HCT116 (cell line): Measurements from ENCODE around the gene RBM20. TPM values are rescaled to one million over a fixed set of nuclear protein-coding genes. Genes with fewer than 3 reads are reported as not detected.

Experiments
- ATAC-seq: fragments of 200-7000 bp; cut with Tn5 transposase; 2 replicates; pipeline ENCODE4 v1.9.1; 2020; ENCODE audit warnings: mild to moderate bottlenecking, moderate library complexity
- BruUV-seq: library from RNA; stranded (reverse); fragments of 400-500 nt; replicated peaks from 2 replicates; lab custom pipeline; 2021; lab: Mats Ljungman, UMichigan
- CTCF ChIA-PET: fragments of 300-600 bp; sonication (Branson Sonifier 250); formaldehyde crosslinking; loops from one replicate; lab custom pipeline; 2021; ENCODE audit warnings: antibody characterized with exemption; lab: Charles Lee
- POLR2A ChIA-PET: fragments of 300-600, 350-600 bp; sonication (Branson Sonifier 250); formaldehyde crosslinking; loops from one replicate; lab custom pipeline; 2021; ENCODE audit warnings: antibody characterized with exemption; lab: Charles Lee
- RAD21 ChIA-PET, 2 experiments: fragments of 300-600 bp; sonication (Branson Sonifier 250); formaldehyde crosslinking; loops; one replicate each; lab custom pipeline; 2023; ENCODE audit warnings: low total read pairs in 2 of 2; ENCODE audit not compliant: uncharacterized antibody in 2 of 2, unreplicated experiment in 2 of 2, low non-redundant PET in 1 of 2; lab: Charles Lee
- DNase-seq: peaks from one replicate; pipeline ENCODE4 v3.0.0-alpha.2; 2010; ENCODE audit warnings: low read depth, low spot score
- H2AFZ ChIP-seq: fragments of 200-600 bp; shearing (Covaris generic), sonication (generic); 2 replicates; pipeline ENCODE4 v1.6.1; 2017; ENCODE audit warnings: low read depth, mixed run types, mixed read lengths, antibody characterized with exemption, low read length; ENCODE audit not compliant: poor library complexity, severe bottlenecking
- H3K27ac ChIP-seq: 2 replicates; pipeline ENCODE4 v1.5.1; 2012; ENCODE audit warnings: low read depth, low read length
- H3K27me3 ChIP-seq: fragments of 200-600 bp; sonication (generic); 2 replicates; pipeline ENCODE4 v1.6.1; 2016; ENCODE audit warnings: mixed run types, low read length, mixed read lengths; ENCODE audit not compliant: insufficient read depth
- H3K36me3 ChIP-seq, 2 experiments: fragments of 200-500 bp in 1 of 2; fragments of 200-600 bp in 1 of 2; sonication (Bioruptor generic) in 1 of 2; sonication (generic) in 1 of 2; 2 replicates each; pipeline versions ENCODE4 v1.5.1 to v1.6.1; 2014 to 2016; ENCODE audit warnings: low read length in 2 of 2, inconsistent platforms in 1 of 2, mixed read lengths in 1 of 2, mixed run types in 1 of 2; ENCODE audit not compliant: insufficient read depth in 2 of 2, control insufficient read depth in 1 of 2
- H3K4me1 ChIP-seq, 2 experiments: fragments of 200-600 bp in 1 of 2; sonication (generic) in 1 of 2; 2 replicates each; pipeline versions ENCODE4 v1.5.1 to v1.6.1; 2012 to 2017; ENCODE audit warnings: low read length in 2 of 2, inconsistent platforms in 1 of 2, mild to moderate bottlenecking in 1 of 2, mixed read lengths in 1 of 2, mixed run types in 1 of 2, moderate library complexity in 1 of 2; ENCODE audit not compliant: insufficient read depth in 2 of 2, control insufficient read depth in 1 of 2
- H3K4me2 ChIP-seq: fragments of 200-600 bp; sonication (generic); 2 replicates; pipeline ENCODE4 v1.6.1; 2017; ENCODE audit warnings: mixed run types, low read length, mixed read lengths
- H3K4me3 ChIP-seq, 2 experiments: fragments of 200-600 bp in 1 of 2; sonication (generic) in 1 of 2; replicated peaks in 1 of 2; 2 replicates each; pipeline ENCODE4 v1.5.1; 2011 to 2016; ENCODE audit warnings: low read length in 2 of 2, control low read depth in 1 of 2, low read depth in 1 of 2, mild to moderate bottlenecking in 1 of 2, mixed read lengths in 1 of 2, mixed run types in 1 of 2
- H3K79me2 ChIP-seq: fragments of 200-600 bp; sonication (generic); 2 replicates; pipeline ENCODE4 v1.6.1; 2017; ENCODE audit warnings: mild to moderate bottlenecking, mixed run types, low read length, moderate library complexity, mixed read lengths; ENCODE audit not compliant: insufficient read depth
- H3K9ac ChIP-seq: fragments of 200-600 bp; sonication (generic); 2 replicates; pipeline ENCODE4 v1.6.1; 2016; ENCODE audit warnings: low read length, mixed read lengths
- H3K9me2 ChIP-seq: fragments of 200-600 bp; sonication (generic), shearing (Covaris generic); 2 replicates; pipeline ENCODE4 v1.6.1; 2017; ENCODE audit warnings: mixed run types, mild to moderate bottlenecking, moderate library complexity; ENCODE audit not compliant: insufficient read depth
- H3K9me3 ChIP-seq, 2 experiments: fragments of 200-500 bp in 1 of 2; fragments of 200-600 bp in 1 of 2; sonication (Bioruptor generic) in 1 of 2; sonication (generic) in 1 of 2; 2 replicates each; pipeline ENCODE4 v1.6.1; 2014 to 2017; ENCODE audit warnings: low read length in 2 of 2, mixed read lengths in 2 of 2, inconsistent platforms in 1 of 2, low read depth in 1 of 2, mild to moderate bottlenecking in 1 of 2, mixed run types in 1 of 2, moderate library complexity in 1 of 2; ENCODE audit not compliant: control insufficient read depth in 1 of 2, insufficient read depth in 1 of 2
- H4K20me1 ChIP-seq: fragments of 200-600 bp; sonication (generic), shearing (Covaris generic); 2 replicates; pipeline ENCODE4 v1.6.1; 2017; ENCODE audit warnings: mixed run types, mild to moderate bottlenecking, moderate library complexity; ENCODE audit not compliant: insufficient read depth
- EGR1 ChIP-seq: IDR thresholded peaks from 2 replicates; pipeline ENCODE4 v1.6.1; 2012; ENCODE audit warnings: low read depth
- ELF1 ChIP-seq: IDR thresholded peaks from 2 replicates; pipeline ENCODE4 v1.6.1; 2012; ENCODE audit warnings: low read depth, borderline replicate concordance
- EZH2 ChIP-seq: fragments of 200-600 bp; sonication (generic); IDR thresholded peaks from 2 replicates; pipeline ENCODE4 v1.6.1; 2017; ENCODE audit warnings: antibody characterized with exemption, mixed run types
- JUND ChIP-seq: IDR thresholded peaks from 2 replicates; pipeline ENCODE4 v1.6.1; 2012
- POLR2AphosphoS5 ChIP-seq: IDR thresholded peaks from 2 replicates; pipeline ENCODE4 v1.6.1; 2011; ENCODE audit warnings: mild to moderate bottlenecking, low read depth, low read length, moderate library complexity
- SP1 ChIP-seq: IDR thresholded peaks from 2 replicates; pipeline ENCODE4 v1.6.1; 2012; ENCODE audit warnings: low read depth
- SRF ChIP-seq: IDR thresholded peaks from 2 replicates; pipeline ENCODE4 v1.6.1; 2012; ENCODE audit warnings: low read depth
- TCF7L2 ChIP-seq: IDR thresholded peaks from 2 replicates; pipeline ENCODE4 v1.7.0; 2011; ENCODE audit warnings: borderline replicate concordance, inconsistent platforms; ENCODE audit not compliant: insufficient read depth, insufficient read length; ENCODE audit errors: extremely low read depth
- ZNF274 ChIP-seq: fragments of 200-500 bp; sonication (Bioruptor generic); IDR thresholded peaks from 2 replicates; pipeline ENCODE4 v1.6.1; 2014; ENCODE audit warnings: mild to moderate bottlenecking, low read depth, low read length, inconsistent platforms
- intact Hi-C: fragments of 100-400 bp; cut with micrococcal nuclease; formaldehyde crosslinking; loops from 2 replicates; pipeline ENCODE4 v1.10.0; 2022
- total RNA-seq: library from RNA; stranded (reverse); gene quantifications from one replicate; pipeline ENCODE4 v1.2.1, GENCODE V29; 2021; ENCODE audit not compliant: unreplicated experiment
- TF ChIP-seq, protein P1 (sequence below): IDR thresholded peaks from 2 replicates; pipeline ENCODE4 v1.6.1; 2012; ENCODE audit warnings: low read depth
- TF ChIP-seq, protein P2 (sequence below): IDR thresholded peaks from 2 replicates; pipeline ENCODE4 v1.6.1; 2011; ENCODE audit warnings: mild to moderate bottlenecking, low read length, moderate library complexity; ENCODE audit not compliant: insufficient replicate concordance; ENCODE audit errors: extremely low read depth

The RBM20 gene
- total RNA-seq, 1 experiment from 2014 or later = 2.0 TPM

- TF ChIP-seq, protein P1, sequence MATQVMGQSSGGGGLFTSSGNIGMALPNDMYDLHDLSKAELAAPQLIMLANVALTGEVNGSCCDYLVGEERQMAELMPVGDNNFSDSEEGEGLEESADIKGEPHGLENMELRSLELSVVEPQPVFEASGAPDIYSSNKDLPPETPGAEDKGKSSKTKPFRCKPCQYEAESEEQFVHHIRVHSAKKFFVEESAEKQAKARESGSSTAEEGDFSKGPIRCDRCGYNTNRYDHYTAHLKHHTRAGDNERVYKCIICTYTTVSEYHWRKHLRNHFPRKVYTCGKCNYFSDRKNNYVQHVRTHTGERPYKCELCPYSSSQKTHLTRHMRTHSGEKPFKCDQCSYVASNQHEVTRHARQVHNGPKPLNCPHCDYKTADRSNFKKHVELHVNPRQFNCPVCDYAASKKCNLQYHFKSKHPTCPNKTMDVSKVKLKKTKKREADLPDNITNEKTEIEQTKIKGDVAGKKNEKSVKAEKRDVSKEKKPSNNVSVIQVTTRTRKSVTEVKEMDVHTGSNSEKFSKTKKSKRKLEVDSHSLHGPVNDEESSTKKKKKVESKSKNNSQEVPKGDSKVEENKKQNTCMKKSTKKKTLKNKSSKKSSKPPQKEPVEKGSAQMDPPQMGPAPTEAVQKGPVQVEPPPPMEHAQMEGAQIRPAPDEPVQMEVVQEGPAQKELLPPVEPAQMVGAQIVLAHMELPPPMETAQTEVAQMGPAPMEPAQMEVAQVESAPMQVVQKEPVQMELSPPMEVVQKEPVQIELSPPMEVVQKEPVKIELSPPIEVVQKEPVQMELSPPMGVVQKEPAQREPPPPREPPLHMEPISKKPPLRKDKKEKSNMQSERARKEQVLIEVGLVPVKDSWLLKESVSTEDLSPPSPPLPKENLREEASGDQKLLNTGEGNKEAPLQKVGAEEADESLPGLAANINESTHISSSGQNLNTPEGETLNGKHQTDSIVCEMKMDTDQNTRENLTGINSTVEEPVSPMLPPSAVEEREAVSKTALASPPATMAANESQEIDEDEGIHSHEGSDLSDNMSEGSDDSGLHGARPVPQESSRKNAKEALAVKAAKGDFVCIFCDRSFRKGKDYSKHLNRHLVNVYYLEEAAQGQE = no peak
- TF ChIP-seq, protein P2, sequence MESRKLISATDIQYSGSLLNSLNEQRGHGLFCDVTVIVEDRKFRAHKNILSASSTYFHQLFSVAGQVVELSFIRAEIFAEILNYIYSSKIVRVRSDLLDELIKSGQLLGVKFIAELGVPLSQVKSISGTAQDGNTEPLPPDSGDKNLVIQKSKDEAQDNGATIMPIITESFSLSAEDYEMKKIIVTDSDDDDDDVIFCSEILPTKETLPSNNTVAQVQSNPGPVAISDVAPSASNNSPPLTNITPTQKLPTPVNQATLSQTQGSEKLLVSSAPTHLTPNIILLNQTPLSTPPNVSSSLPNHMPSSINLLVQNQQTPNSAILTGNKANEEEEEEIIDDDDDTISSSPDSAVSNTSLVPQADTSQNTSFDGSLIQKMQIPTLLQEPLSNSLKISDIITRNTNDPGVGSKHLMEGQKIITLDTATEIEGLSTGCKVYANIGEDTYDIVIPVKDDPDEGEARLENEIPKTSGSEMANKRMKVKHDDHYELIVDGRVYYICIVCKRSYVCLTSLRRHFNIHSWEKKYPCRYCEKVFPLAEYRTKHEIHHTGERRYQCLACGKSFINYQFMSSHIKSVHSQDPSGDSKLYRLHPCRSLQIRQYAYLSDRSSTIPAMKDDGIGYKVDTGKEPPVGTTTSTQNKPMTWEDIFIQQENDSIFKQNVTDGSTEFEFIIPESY = no peak
- TF ChIP-seq TCF7L2 (no peak), EGR1 (no peak), ELF1 (no peak), SRF (no peak), SP1 (no peak)
Observed at GRCh38 chr10:110862961-110863360, 218.8 kb downstream of the RBM20 start (continued).

DNA sequence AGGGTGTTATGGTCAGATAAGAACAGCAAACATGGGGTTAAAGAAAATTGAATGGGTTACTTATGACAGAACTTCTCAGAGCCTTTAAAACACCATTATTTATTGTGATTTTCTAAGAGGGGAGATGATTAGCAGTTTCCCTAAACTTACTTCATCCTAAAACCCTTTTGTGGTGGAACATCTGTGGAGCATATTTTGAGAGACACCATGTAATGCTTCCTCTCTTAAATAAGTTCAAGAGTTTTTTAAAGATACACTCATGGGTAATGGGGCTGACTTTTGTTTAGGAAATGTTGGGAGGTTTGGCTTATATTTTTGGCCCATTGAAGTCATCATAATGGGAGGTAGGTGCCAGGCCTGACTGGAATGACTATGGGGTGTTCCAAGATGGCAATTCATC, 219.2 kb downstream of the RBM20 start:
- H3K4me1 ChIP-seq = peaks cover 11 to 20% of the 10 kb centered on the region in 2 experiments
- DNase-seq (no peak), ATAC-seq (no peak)
- H3K36me3 ChIP-seq = no peaks in the 10 kb centered on the region
- no peak overlapping the region for H3K4me2 ChIP-seq
- intact Hi-C loops = no loop called here
- H2AFZ ChIP-seq = no peak overlapping the region
- TF ChIP-seq POLR2AphosphoS5 (no peak), ELF1 (no peak), EZH2 (no peak), SRF (no peak), ZNF274 (no peak), JUND (no peak)
- TF ChIP-seq, protein P2 = no peak
- H3K9me3 ChIP-seq = no peaks in the 10 kb centered on the region
- H3K27ac ChIP-seq = no peak overlapping the region
- no peaks in the 10 kb centered on the region for H3K79me2 ChIP-seq
- BruUV-seq = no TSS peak
- no peak overlapping the region for H3K9ac ChIP-seq
- ChIA-PET CTCF (no interaction called here), POLR2A (no interaction called here), RAD21 (no interaction called here)
- H3K9me2 ChIP-seq = no peaks in the 10 kb centered on the region
- no peak overlapping the region for H3K4me3 ChIP-seq
- no peaks in the 10 kb centered on the region for H4K20me1 ChIP-seq
- H3K27me3 ChIP-seq = no peaks in the 10 kb centered on the region
